ENCODE measurements around the gene TNK2.

The TNK2 gene

DNA sequence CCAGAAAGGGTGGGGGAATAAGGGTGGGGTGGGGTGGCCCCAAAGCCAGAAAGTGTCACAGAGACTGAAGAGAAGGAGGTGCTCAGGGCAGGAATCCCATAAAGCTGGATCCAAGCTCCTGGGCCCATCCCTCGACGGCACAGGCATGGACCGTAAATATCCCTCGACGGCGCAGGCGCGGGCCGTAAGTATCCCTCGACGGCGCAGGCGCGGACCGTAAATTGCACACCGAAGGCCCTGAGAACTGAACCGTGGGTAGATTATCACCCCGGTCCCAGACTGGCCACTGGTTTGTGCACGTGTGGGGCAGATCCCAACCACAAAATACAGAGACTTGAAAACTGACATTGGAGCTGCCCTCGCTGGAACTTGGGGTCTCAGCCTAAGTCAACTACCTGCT lies 55.3 kb downstream of the TNK2 start:
- Histone ChIP-seq H4K20me1 (ENCODE audit: insufficient read depth, low read length) (no peaks in the 10 kb centered on the region), H3K4me2 (ENCODE audit: low read length) (no peak overlapping the region), H3F3A (ENCODE audit: insufficient read depth, low read length) (no peaks in the 10 kb centered on the region), H3K36me3 (ENCODE audit: insufficient read depth, low read length) (no peaks in the 10 kb centered on the region), H3K27ac (ENCODE audit: low read depth, low read length, poor library complexity, severe bottlenecking) (no peak overlapping the region), H3K79me2 (ENCODE audit: insufficient read depth, low read length) (no peaks in the 10 kb centered on the region), H3K9me2 (ENCODE audit: low read depth, low read length) (no peaks in the 10 kb centered on the region), H3K9ac (ENCODE audit: low read length) (no peak overlapping the region), H3K4me1 (ENCODE audit: insufficient read depth, low read length, severe bottlenecking) (peaks cover 7% of the 10 kb centered on the region), H2AFZ (ENCODE audit: low read length) (no peak overlapping the region), H3K9me3 (ENCODE audit: low read length) (no peaks in the 10 kb centered on the region), H3K4me3 (ENCODE audit: low read depth, low read length, poor library complexity, severe bottlenecking) (no peak overlapping the region), H3K27me3 (ENCODE audit: insufficient read depth, low read length) (no peaks in the 10 kb centered on the region; the same call in 1 of the 2 replicates)
- TF ChIP-seq, protein P1, sequence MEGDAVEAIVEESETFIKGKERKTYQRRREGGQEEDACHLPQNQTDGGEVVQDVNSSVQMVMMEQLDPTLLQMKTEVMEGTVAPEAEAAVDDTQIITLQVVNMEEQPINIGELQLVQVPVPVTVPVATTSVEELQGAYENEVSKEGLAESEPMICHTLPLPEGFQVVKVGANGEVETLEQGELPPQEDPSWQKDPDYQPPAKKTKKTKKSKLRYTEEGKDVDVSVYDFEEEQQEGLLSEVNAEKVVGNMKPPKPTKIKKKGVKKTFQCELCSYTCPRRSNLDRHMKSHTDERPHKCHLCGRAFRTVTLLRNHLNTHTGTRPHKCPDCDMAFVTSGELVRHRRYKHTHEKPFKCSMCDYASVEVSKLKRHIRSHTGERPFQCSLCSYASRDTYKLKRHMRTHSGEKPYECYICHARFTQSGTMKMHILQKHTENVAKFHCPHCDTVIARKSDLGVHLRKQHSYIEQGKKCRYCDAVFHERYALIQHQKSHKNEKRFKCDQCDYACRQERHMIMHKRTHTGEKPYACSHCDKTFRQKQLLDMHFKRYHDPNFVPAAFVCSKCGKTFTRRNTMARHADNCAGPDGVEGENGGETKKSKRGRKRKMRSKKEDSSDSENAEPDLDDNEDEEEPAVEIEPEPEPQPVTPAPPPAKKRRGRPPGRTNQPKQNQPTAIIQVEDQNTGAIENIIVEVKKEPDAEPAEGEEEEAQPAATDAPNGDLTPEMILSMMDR (IDR thresholded peaks at IDR 0.05; ENCODE audit: low read length) = no peak
- TF ChIP-seq EZH2 (IDR thresholded peaks at IDR 0.05; ENCODE audit: borderline replicate concordance, low read length) = no peak

DNA sequence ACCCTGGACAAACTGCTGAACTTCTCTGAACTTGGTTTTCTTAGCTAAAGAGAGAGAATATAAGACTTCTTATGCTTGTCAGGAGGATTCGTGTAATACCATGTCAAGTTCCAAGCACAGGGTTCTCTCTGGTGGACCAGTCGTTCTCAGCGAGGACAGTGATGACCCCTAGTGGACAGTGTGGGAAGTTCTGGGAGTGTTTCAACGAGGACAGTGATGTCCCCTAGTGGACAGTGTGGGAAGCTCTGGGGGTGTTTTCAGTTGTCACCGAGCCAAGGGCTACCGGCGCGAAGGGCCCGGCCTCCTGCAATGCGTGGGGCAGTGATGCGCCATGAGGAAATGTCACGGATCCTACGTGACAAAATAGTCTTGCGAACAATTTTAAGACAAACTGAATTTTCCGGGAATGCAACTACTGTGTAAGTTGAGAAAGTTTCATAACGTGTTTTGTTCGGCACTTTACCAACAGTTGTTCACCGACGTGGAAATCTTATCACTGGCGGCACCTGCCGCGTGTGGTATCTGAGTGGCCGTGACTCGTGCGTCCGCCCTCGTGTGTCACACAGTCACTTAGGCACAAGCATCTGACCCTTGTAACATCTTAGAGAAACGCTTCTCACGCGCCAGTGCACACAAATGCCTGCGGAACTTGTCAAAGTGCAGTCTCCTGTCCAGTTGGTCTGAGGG lies 57.4 kb downstream of the TNK2 start:
- Histone ChIP-seq H3K36me3 (ENCODE audit: insufficient read depth, low read length) (no peaks in the 10 kb centered on the region), H3K27ac (ENCODE audit: low read depth, low read length, poor library complexity, severe bottlenecking) (no peak overlapping the region), H3K4me2 (ENCODE audit: low read length) (peak overlapping the region; percentile 53), H3F3A (ENCODE audit: insufficient read depth, low read length) (no peaks in the 10 kb centered on the region), H3K79me2 (ENCODE audit: insufficient read depth, low read length) (no peaks in the 10 kb centered on the region), H4K20me1 (ENCODE audit: insufficient read depth, low read length) (no peaks in the 10 kb centered on the region), H3K9me2 (ENCODE audit: low read depth, low read length) (no peaks in the 10 kb centered on the region), H3K9me3 (ENCODE audit: low read length) (no peaks in the 10 kb centered on the region), H3K9ac (ENCODE audit: low read length) (no peak overlapping the region; the same call in 1 of the 2 replicates), H3K4me1 (ENCODE audit: insufficient read depth, low read length, severe bottlenecking) (peaks cover 7% of the 10 kb centered on the region), H3K4me3 (ENCODE audit: low read depth, low read length, poor library complexity, severe bottlenecking) (peak overlapping the region; percentile 22), H3K27me3 (ENCODE audit: insufficient read depth, low read length) (no peaks in the 10 kb centered on the region; the same call in 1 of the 2 replicates), H2AFZ (ENCODE audit: low read length) (no peak overlapping the region)
- TF ChIP-seq EZH2 (IDR thresholded peaks at IDR 0.05; ENCODE audit: borderline replicate concordance, low read length) = no peak
- TF ChIP-seq, protein P1 (IDR thresholded peaks at IDR 0.05; ENCODE audit: low read length) = peak; percentile 100

DNA sequence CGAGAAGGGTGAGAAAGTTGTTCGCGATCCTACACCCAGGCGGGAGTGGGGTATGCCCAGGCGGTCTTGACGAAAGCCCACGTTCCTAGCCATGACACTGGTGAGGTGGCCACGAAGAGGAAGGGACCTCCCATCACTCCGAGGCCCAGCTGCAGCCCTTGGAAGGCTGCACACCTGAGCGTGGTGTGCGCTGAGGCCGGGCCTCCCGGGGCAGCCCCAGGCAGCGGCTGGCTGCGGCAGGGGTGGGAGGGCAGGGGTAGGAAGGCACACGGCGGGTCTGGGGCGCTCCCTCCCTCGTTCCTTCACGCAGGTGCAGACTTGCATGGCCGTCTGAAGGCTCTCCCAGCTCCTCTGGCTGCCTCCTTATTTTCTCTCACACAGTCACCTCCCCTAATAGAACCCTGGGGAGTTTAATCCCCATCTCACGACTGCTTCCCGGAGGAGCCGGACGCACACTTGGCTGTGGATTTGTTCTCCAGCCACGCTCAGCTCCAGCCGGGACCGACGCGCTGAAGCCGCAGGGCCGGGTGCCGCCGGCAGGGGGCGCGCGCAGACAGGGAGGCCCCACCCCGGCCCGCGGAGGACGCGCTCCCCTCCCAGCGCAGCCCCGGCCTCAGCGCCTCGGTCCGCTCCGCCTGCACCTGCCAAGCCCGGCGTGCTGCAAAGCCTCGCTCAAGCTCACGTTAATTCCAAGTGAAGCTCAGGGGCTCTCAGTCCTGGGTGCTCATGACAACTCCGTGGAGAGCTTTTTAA lies 58.9 kb downstream of the TNK2 start:
- H3K9ac ChIP-seq (ENCODE audit: low read length) = no peak overlapping the region
- no peak overlapping the region for H2AFZ ChIP-seq (ENCODE audit: low read length)
- H3K27ac ChIP-seq (ENCODE audit: low read depth, low read length, poor library complexity, severe bottlenecking) = no peak overlapping the region
- no peaks in the 10 kb centered on the region for H3K79me2 ChIP-seq (ENCODE audit: insufficient read depth, low read length)
- no peaks in the 10 kb centered on the region for H3K36me3 ChIP-seq (ENCODE audit: insufficient read depth, low read length)
- no peaks in the 10 kb centered on the region; the same call in 1 of the 2 replicates for H3K27me3 ChIP-seq (ENCODE audit: insufficient read depth, low read length)
- no peaks in the 10 kb centered on the region for H3K9me3 ChIP-seq (ENCODE audit: low read length)
- TF ChIP-seq, protein P1 (IDR thresholded peaks at IDR 0.05; ENCODE audit: low read length) = 0 out of 2 replicates have a peak, but pooled peaks have one; percentile 5
- TF ChIP-seq EZH2 (IDR thresholded peaks at IDR 0.05; ENCODE audit: borderline replicate concordance, low read length) = no peak
- peaks cover 7% of the 10 kb centered on the region for H3K4me1 ChIP-seq (ENCODE audit: insufficient read depth, low read length, severe bottlenecking)
- no peaks in the 10 kb centered on the region for H3F3A ChIP-seq (ENCODE audit: insufficient read depth, low read length)
- no peak overlapping the region for H3K4me3 ChIP-seq (ENCODE audit: low read depth, low read length, poor library complexity, severe bottlenecking)
- H3K9me2 ChIP-seq (ENCODE audit: low read depth, low read length) = no peaks in the 10 kb centered on the region
- H3K4me2 ChIP-seq (ENCODE audit: low read length) = no peak overlapping the region
- H4K20me1 ChIP-seq (ENCODE audit: insufficient read depth, low read length) = no peaks in the 10 kb centered on the region
